Thoracic aorta (tissue), 2 donors: ENCODE results near the gene RAB40C. TPM values are rescaled to one million over a fixed set of nuclear protein-coding genes. Genes with fewer than 3 reads are reported as not detected.

Source experiments
- ATAC-seq: fragments of 150-250 bp; one replicate; pipeline ENCODE4 v1.8.0; 2017; ENCODE audit warnings: low read depth; ENCODE audit not compliant: insufficient number of reproducible peaks, low FRiP score
- DNase-seq: peaks from one replicate; pipeline ENCODE4 v3.0.0-alpha.2; 2020; ENCODE audit warnings: low spot score
- H3K27ac ChIP-seq, 2 donors: fragments of 200-600 bp; sonication (generic); 1 replicate in 1 of 2; 2 replicates in 1 of 2; pipeline ENCODE4 v1.5.1; 2016; ENCODE audit warnings: mild to moderate bottlenecking in 2 of 2, moderate library complexity in 2 of 2
- H3K27me3 ChIP-seq: fragments of 200-600 bp; sonication (generic); replicated peaks from 2 replicates; pipeline ENCODE4 v1.6.0; 2016; ENCODE audit warnings: mild to moderate bottlenecking; ENCODE audit not compliant: insufficient read depth
- H3K36me3 ChIP-seq: fragments of 200-600 bp; sonication (generic); one replicate; pipeline ENCODE4 v1.5.1; 2016
- H3K4me1 ChIP-seq, 2 donors: fragments of 200-600 bp; sonication (generic); 1 replicate in 1 of 2; 2 replicates in 1 of 2; pipeline versions ENCODE4 v1.5.1 to v1.6.0; 2016; ENCODE audit warnings: low read depth in 2 of 2, mild to moderate bottlenecking in 1 of 2; ENCODE audit not compliant: control insufficient read depth in 1 of 2
- H3K4me3 ChIP-seq: fragments of 200-600 bp; sonication (generic); 2 replicates; pipeline ENCODE4 v1.5.1; 2016; ENCODE audit warnings: mild to moderate bottlenecking
- H3K9me3 ChIP-seq: fragments of 200-600 bp; sonication (generic); 2 replicates; pipeline ENCODE4 v1.5.1; 2016
- total RNA-seq, 2 donors: library from RNA; depleted of rRNA; stranded (reverse); fragments of >200 nt; gene quantifications; one replicate each; pipeline versions ENCODE4 v1.1.0 to v1.2.3, GENCODE V29; 2016
- TF ChIP-seq, protein P1 (sequence below): fragments of 200-600 bp; sonication (generic); IDR thresholded peaks from one replicate; pipeline ENCODE4 v1.5.1; 2019; ENCODE audit warnings: antibody characterized with exemption

The RAB40C gene
- total RNA-seq, 2 donors from 2014 or later, result 19.0 to 25.9 TPM

GRCh38 chr16:609316-609715 is 19.4 kb downstream of the RAB40C start:
- TF ChIP-seq, protein P1, sequence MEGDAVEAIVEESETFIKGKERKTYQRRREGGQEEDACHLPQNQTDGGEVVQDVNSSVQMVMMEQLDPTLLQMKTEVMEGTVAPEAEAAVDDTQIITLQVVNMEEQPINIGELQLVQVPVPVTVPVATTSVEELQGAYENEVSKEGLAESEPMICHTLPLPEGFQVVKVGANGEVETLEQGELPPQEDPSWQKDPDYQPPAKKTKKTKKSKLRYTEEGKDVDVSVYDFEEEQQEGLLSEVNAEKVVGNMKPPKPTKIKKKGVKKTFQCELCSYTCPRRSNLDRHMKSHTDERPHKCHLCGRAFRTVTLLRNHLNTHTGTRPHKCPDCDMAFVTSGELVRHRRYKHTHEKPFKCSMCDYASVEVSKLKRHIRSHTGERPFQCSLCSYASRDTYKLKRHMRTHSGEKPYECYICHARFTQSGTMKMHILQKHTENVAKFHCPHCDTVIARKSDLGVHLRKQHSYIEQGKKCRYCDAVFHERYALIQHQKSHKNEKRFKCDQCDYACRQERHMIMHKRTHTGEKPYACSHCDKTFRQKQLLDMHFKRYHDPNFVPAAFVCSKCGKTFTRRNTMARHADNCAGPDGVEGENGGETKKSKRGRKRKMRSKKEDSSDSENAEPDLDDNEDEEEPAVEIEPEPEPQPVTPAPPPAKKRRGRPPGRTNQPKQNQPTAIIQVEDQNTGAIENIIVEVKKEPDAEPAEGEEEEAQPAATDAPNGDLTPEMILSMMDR, result no peak
- Histone ChIP-seq H3K4me3 (no peak overlapping the region), H3K27ac (no peak overlapping the region), H3K27me3 (no peaks in the 10 kb centered on the region), H3K4me1 (no peaks in the 10 kb centered on the region), H3K9me3 (no peaks in the 10 kb centered on the region), H3K36me3 (no peaks in the 10 kb centered on the region)
- ATAC-seq, result no peak
- DNase-seq, result no peak

DNA sequence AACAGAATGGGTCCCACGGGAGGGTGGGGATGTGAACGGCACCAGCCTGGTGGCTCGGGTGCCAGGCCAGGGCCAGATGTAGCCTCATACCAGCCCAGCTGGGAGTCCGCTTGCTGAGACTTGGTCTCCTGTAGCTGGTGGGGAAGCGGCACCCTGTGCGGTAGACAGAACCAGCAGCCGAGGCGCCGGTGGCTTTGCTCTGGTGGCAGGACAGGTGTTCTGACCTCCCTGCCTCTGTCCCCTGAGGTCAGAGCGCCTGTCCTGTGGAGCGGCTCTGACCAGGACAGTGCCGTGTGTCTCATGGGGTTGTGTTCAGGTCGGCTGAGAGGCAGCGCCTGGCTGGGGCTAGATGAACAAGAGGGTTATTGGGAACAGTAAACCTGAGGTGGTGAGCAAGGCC is 20.1 kb downstream of the RAB40C start:
- Histone ChIP-seq H3K27ac (no peak overlapping the region), H3K27me3 (no peaks in the 10 kb centered on the region), H3K9me3 (no peaks in the 10 kb centered on the region), H3K4me3 (no peak overlapping the region), H3K4me1 (no peaks in the 10 kb centered on the region), H3K36me3 (no peaks in the 10 kb centered on the region)
- TF ChIP-seq, protein P1, result no peak
- DNase-seq (no peak), ATAC-seq (no peak)

DNA sequence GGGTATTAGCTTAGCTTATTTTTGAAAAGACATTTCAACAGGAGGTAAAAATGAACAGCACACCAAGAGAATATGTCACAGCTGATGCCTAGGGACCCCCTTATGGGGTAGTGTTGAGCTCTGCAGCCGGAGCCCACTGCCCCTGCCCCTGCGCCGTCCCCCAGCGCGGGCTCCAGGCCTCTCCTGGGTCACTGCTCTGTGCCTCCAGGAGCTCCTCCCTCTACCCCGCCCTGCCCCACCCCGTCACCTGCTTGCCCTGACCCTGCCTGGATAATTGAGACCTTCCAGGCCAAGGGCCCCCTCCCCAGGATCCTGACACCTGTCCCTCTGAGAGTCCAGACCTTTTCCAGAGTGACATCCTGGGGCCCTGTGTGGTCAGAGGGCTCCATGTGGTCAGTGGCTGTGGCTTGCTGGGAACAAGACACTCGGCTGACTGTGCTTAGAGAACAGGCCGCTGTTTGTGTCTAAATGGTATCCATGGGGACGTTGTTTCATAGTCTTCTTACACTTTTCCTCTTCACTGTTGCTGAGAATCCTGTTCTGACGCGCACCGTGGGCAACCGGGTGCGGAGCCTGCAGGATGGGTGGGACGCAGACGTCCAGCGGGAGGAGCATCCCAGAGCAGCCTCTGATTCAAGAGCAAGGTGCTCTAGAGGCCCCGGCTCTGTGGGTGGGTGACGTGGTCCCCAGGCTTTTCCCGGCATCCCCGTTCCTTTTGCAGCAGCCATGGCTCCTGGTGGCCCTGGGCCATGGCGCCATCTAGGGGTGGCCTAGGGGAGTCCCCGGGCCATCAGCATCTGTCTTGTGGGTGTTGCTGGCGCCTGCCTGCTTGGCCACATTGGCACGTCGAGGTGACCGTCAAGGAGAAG is 20.9 kb downstream of the RAB40C start:
- no peak overlapping the region for H3K27ac ChIP-seq
- H3K4me3 ChIP-seq, result no peak overlapping the region
- TF ChIP-seq, protein P1, result peak; percentile 38
- no peaks in the 10 kb centered on the region for H3K9me3 ChIP-seq
- no peaks in the 10 kb centered on the region for H3K4me1 ChIP-seq
- DNase-seq, result no peak
- no peaks in the 10 kb centered on the region for H3K36me3 ChIP-seq
- no peaks in the 10 kb centered on the region for H3K27me3 ChIP-seq
- ATAC-seq, result no peak

DNA sequence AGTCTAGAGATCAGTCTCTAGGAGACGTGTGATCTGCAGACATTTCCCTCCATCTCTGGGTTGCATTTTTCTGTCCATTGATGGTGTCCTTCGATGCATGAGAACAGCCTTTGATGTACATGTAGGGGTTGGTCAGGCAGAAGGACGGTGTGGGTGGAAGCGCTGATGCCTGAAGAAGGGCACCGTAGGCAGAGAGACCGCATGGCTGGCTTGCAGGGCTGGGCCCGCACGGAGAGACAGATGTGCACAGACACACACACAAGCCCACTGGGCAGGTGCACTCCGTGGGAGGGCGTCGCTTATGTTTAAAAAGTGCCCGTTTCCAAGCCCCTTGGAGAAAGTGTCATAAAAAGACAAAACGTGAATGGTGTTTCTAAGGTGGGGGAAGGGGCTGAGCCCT is 25.3 kb downstream of the RAB40C start:
- no peak overlapping the region for H3K4me3 ChIP-seq
- ATAC-seq (no peak), DNase-seq (no peak)
- TF ChIP-seq, protein P1, result no peak
- H3K9me3 ChIP-seq, result no peaks in the 10 kb centered on the region
- no peaks in the 10 kb centered on the region for H3K27me3 ChIP-seq
- no peak overlapping the region for H3K27ac ChIP-seq
- H3K36me3 ChIP-seq, result no peaks in the 10 kb centered on the region
- H3K4me1 ChIP-seq, result no peaks in the 10 kb centered on the region

- Histone ChIP-seq H3K36me3 (no peaks in the 10 kb centered on the region), H3K9me3 (no peaks in the 10 kb centered on the region), H3K4me3 (no peak overlapping the region), H3K27me3 (no peaks in the 10 kb centered on the region), H3K4me1 (no peaks in the 10 kb centered on the region), H3K27ac (no peak overlapping the region)
- ATAC-seq (no peak), DNase-seq (no peak)
- TF ChIP-seq, protein P1, result no peak
Measured at GRCh38 chr16:616733-617586, 27.1 kb downstream of the RAB40C start.
